HG03378 (cell line): ENCODE measurements around the gene CSTF2T.
"Not testable (repeated sequence)": the region's sequence is repeated elsewhere in the genome, so short reads cannot be mapped to it uniquely, and the experiment has no call there.

Source experiments
- ATAC-seq: cut with Tn5 transposase; IDR thresholded peaks from one replicate; pipeline ENCODE4 v1.9.1; 2021; ENCODE audit warnings: mild to moderate bottlenecking, moderate library complexity; ENCODE audit not compliant: unreplicated experiment

The CSTF2T gene

GRCh38 chr10:51698473-51699063 lies 827 bp downstream of the CSTF2T start:
- ATAC-seq: no peak

DNA sequence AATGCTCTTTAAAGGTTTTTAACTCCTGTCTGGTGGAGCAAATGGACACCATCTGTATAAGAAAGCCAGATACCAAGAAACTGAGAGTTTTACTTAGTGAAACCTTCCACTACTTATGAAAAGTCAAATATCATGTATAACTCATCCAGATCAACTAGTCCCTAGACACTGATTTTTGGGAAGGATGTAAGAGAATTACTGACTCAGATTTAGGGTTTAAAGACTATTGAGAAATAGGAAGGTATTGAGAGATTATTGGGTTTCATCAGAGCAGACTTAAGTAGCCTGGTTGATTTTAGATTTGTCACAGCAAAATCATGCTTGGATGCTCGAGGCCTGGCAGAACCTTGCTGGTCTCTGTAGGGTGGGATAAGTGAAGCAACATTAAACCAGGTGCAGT lies 3.1 kb downstream of the CSTF2T start:
- no peak for ATAC-seq

- no peak for ATAC-seq
Observed at GRCh38 chr10:51694086-51694768, 5.2 kb downstream of the CSTF2T start.

DNA sequence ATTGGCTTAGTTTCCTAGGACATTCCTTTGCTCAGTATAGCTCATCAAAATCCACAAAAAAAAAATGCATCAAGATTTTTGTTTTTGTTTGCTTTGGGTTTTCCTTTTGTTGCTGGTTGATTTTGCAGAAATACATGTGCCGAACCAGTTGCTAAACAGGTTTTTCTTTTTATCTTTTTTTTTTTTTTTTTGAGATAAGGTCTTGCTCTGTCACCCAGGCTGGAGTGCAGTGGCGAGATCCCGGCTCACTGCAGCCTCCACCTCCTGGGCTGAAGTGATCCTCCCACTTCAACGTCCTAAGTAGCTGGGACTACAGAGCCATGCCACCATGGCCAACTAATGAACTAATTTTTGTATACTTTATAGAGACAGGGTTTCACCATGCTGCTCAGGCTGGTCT lies 8.3 kb downstream of the CSTF2T start:
- ATAC-seq: no peak

- ATAC-seq: no peak
Observed at GRCh38 chr10:51689536-51689935, 9.9 kb downstream of the CSTF2T start.

DNA sequence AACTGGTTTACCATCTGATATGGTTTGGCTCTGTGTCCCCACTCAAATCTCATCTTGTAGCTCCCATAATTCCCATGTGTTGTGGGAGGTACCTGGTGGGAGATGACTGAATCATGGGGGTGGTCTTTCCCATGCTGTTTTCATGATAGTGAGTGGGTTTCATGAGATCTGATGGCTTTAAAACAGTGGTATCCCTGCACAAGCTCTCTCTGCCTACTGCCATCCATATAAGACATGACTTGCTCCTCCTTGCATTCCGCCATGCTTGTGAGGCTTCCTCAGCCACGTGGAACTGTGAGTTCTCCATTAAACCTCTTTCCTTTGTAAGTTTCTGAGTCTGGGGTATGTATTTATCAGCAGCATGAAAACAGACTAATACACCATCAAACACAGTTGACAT lies 10.6 kb downstream of the CSTF2T start:
- ATAC-seq: not testable (repeated sequence)

- ATAC-seq: no peak
Observed at GRCh38 chr10:51687296-51687695, 12.1 kb downstream of the CSTF2T start.

DNA sequence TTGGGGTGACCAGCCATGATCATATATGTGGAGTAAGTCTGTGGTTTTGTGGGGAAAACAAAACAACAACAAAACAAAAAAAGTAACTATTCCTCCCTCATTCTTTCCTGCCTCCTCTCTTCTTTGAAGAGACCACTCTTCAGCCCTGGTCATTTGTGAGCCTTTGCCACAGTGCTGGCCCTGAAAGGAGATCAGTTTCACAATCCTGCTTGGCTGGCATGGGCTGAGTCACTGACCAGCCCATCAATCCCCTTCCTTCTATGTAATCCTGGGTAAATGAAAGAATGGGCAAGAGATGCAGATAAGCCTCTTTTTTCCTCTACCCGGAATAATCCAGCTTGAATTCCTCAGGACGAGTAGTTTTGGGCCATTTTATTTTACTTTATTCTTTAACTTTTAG lies 13.6 kb downstream of the CSTF2T start:
- no peak for ATAC-seq

DNA sequence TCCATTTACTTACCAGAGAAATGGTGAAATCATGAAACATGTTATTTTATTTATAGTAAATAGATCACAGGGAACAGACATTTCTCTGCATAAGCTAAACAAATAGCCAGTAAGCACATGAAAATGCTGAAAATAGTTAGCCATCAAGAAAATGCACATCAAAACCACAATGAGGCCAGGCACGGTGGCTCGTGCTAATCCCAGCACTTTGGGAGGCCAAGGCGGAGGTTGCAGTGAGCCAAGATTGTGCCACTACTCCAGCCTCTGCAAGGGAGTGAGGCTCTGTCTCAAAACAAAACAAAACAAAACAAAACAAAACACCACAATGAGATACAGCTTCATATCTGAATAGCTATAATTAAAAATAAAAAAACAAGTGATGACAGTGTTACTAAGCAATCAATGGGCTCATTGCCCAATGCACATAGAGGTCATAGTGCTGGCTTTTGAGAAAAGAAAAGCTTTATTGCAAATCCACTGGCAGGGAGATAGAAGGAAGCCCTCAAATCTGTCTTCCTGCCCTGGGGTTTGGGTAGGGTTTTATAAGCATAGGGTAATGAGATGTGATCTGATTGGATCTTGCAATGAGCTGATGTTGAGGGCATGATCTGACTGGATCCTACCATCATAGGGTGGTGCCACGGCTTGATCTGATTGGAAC lies 16.2 kb downstream of the CSTF2T start:
- no peak for ATAC-seq

GRCh38 chr10:51679841-51680240 lies 19.6 kb downstream of the CSTF2T start:
- ATAC-seq: no peak

- ATAC-seq: no peak
Observed at GRCh38 chr10:51675088-51675487, 24.3 kb downstream of the CSTF2T start.

DNA sequence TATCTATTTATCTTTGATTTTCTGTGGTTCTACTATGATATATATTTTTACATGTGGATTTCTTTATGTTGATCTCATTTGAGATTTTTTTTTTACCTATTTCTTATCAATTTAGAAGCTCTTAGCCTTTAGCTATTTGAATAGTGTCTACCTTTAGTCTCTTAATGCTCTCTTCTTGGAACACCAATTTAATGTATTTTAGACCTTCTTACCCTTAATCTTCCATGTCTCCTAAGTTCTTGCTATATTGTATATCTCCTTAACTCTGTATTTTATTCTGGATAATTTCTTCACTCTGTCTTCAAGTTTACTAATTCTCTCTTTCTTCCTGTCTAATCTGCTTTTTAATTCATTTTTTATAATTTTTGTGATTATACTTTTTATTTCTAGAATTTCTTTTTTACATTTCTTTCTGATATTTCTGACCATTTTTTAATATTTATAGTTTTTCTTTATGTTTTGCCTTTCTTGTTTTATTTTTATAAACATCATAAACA lies 27.3 kb downstream of the CSTF2T start:
- no peak for ATAC-seq

GRCh38 chr10:51669041-51669440 lies 30.4 kb downstream of the CSTF2T start:
- ATAC-seq: no peak

GRCh38 chr10:51668336-51668689 lies 31.1 kb downstream of the CSTF2T start:
- no peak for ATAC-seq

GRCh38 chr10:51667678-51668335 lies 31.6 kb downstream of the CSTF2T start:
- no peak for ATAC-seq

DNA sequence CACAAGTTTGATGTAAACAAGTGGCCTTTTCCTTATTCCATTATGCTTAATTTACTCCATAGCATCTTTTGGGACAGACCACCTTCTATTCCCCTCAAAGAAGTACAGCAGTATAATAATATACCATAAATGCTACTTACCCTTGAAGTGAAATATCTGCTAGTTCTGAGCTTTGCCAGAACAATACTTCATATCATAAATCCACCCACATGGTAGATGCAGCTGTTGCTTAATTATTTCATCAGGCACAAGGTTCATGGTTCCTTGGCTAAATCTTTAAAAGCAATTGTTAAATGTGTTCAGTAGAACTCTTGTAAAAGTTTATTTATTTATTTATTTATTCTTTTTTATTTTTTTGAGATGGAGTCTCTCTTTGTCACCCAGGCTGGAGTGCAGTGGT lies 32.9 kb downstream of the CSTF2T start:
- no peak for ATAC-seq

DNA sequence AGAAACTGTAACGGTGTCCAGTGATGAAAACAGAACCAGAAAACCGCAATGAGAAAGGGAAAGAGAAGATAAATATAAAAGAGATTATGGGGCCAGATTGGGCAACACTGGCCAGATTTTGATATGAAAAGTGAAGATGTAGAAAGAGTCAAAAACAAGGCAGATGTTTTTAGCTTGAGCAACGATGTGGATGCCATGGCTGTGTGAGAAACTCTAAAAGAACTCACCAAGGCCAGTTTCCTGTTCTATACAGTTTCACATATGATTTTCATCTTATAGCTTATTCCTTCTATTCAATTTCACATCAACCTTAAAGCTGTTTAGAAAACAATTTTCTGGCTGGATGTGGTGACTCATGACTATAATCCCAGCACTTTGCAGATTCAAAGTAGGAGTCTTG lies 36.3 kb downstream of the CSTF2T start:
- no peak for ATAC-seq

GRCh38 chr10:51659344-51659743 lies 40.1 kb downstream of the CSTF2T start:
- no peak for ATAC-seq

- ATAC-seq: no peak
Observed at GRCh38 chr10:51658000-51658399, 41.4 kb downstream of the CSTF2T start.

GRCh38 chr10:51656503-51656902 lies 42.9 kb downstream of the CSTF2T start:
- ATAC-seq: no peak

DNA sequence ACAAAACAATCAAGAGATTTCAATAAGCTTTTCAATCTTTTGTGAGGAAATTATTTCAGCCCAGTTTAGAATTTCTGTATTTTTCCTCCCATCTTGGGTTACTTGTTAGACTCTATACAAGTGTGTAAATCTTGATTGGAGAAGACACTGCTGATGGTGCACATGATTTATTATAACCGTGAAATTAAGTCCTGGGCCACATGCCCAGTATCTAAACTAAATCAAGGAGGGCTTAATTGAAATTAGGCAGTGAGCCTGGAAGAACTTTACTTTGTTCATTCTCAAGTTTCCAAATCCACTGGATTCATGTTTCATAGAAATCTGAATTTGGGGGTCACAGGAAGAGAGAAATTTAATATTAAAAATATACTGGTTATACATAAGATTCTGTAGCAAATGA lies 44.5 kb downstream of the CSTF2T start:
- ATAC-seq: no peak

- ATAC-seq: no peak
Observed at GRCh38 chr10:51653025-51653424, 46.4 kb downstream of the CSTF2T start.
